GM23338 (cell line): ENCODE results near the gene CECR2. TPM values are rescaled to one million over a fixed set of nuclear protein-coding genes. Genes with fewer than 3 reads are reported as not detected.

ENCODE experiments used
- ATAC-seq: fragments of 200-7000 bp; cut with Tn5 transposase; 3 replicates; pipeline ENCODE4 v1.9.1; 2020
- DNase-seq: peaks from one replicate; pipeline ENCODE4 v3.0.0-alpha.2; 2015; ENCODE audit warnings: low spot score
- H2AFZ ChIP-seq: fragments of 200-600 bp; sonication (generic); 2 replicates; pipeline ENCODE4 v1.8.0; 2016; ENCODE audit warnings: antibody characterized with exemption, mild to moderate bottlenecking, moderate library complexity
- H3F3A ChIP-seq: fragments of 200-600 bp; sonication (generic); replicated peaks from 2 replicates; pipeline ENCODE4 v1.8.0; 2017; ENCODE audit warnings: antibody characterized with exemption, mixed run types, low read depth
- H3K27ac ChIP-seq: fragments of 200-600 bp; sonication (generic); 2 replicates; pipeline ENCODE4 v1.6.1; 2016; ENCODE audit warnings: low read depth
- H3K27me3 ChIP-seq: fragments of 200-600 bp; sonication (generic); 2 replicates; pipeline ENCODE4 v1.8.0; 2016; ENCODE audit warnings: mild to moderate bottlenecking, mixed run types, moderate library complexity; ENCODE audit not compliant: insufficient read depth
- H3K36me3 ChIP-seq: fragments of 200-600 bp; sonication (generic); 2 replicates; pipeline ENCODE4 v1.8.0; 2016; ENCODE audit warnings: mild to moderate bottlenecking; ENCODE audit not compliant: insufficient read depth
- H3K4me1 ChIP-seq: fragments of 200-600 bp; sonication (generic); 2 replicates; pipeline ENCODE4 v1.8.0; 2016; ENCODE audit warnings: mild to moderate bottlenecking, moderate library complexity; ENCODE audit not compliant: insufficient read depth
- H3K4me2 ChIP-seq: fragments of 200-600 bp; sonication (generic); 2 replicates; pipeline ENCODE4 v1.7.1; 2017; ENCODE audit warnings: mixed run types
- H3K4me3 ChIP-seq: fragments of 200-600 bp; sonication (generic); 2 replicates; pipeline ENCODE4 v1.6.1; 2016; ENCODE audit warnings: mixed run types
- H3K79me2 ChIP-seq: fragments of 200-600 bp; sonication (generic); replicated peaks from 2 replicates; pipeline ENCODE4 v1.8.0; 2017; ENCODE audit warnings: mild to moderate bottlenecking; ENCODE audit not compliant: insufficient read depth
- H3K9me2 ChIP-seq: fragments of 200-600 bp; sonication (generic); 2 replicates; pipeline ENCODE4 v1.8.0; 2017; ENCODE audit not compliant: insufficient read depth
- H4K20me1 ChIP-seq: fragments of 200-600 bp; sonication (generic); replicated peaks from 2 replicates; pipeline ENCODE4 v1.8.0; 2017; ENCODE audit warnings: mild to moderate bottlenecking; ENCODE audit not compliant: insufficient read depth
- H3K27ac Mint-ChIP-seq: 2 replicates; pipeline ENCODE4 v1.8.0; 2020; ENCODE audit warnings: inconsistent platforms, mild to moderate bottlenecking, moderate library complexity, mixed read lengths
- H3K27me3 Mint-ChIP-seq: 3 replicates; pipeline ENCODE4 v1.8.0; 2022; ENCODE audit warnings: low read depth, mild to moderate bottlenecking, moderate library complexity, mixed read lengths, inconsistent platforms; ENCODE audit not compliant: insufficient read depth, poor library complexity
- H3K36me3 Mint-ChIP-seq: 3 replicates; pipeline ENCODE4 v1.8.0; 2021; ENCODE audit warnings: low read depth, mild to moderate bottlenecking, inconsistent platforms, moderate library complexity, mixed read lengths
- H3K4me1 Mint-ChIP-seq: 3 replicates; pipeline ENCODE4 v1.8.0; 2020; ENCODE audit warnings: mild to moderate bottlenecking, inconsistent platforms, mixed read lengths
- H3K4me3 Mint-ChIP-seq: 3 replicates; pipeline ENCODE4 v1.8.0; 2021; ENCODE audit warnings: moderate library complexity, mild to moderate bottlenecking, inconsistent platforms, mixed read lengths
- H3K9me3 Mint-ChIP-seq: 3 replicates; pipeline ENCODE4 v1.8.0; 2020; ENCODE audit warnings: moderate library complexity, mild to moderate bottlenecking, inconsistent platforms, mixed read lengths
- EZH2phosphoT487 ChIP-seq: fragments of 200-600 bp; sonication (generic); IDR thresholded peaks from one replicate; pipeline ENCODE4 v1.8.1; 2018; ENCODE audit warnings: antibody characterized with exemption; ENCODE audit not compliant: unreplicated experiment
- JUNB ChIP-seq: IDR thresholded peaks from one replicate; pipeline ENCODE4 v1.6.1; 2016; ENCODE audit warnings: antibody characterized with exemption; ENCODE audit not compliant: unreplicated experiment
- NANOG ChIP-seq: IDR thresholded peaks from 2 replicates; pipeline ENCODE4 v1.6.1; 2016; ENCODE audit warnings: antibody characterized with exemption, borderline replicate concordance
- ZNF331 ChIP-seq: fragments of 250-450 bp; sonication (Bioruptor Pico); IDR thresholded peaks from 2 replicates; pipeline ENCODE4 v1.5.0; 2020; ENCODE audit warnings: low read depth, mild to moderate bottlenecking, moderate library complexity
- ZNF462 ChIP-seq: fragments of 250-450 bp; sonication (Bioruptor Pico); IDR thresholded peaks from 2 replicates; pipeline ENCODE4 v1.5.0; 2020; ENCODE audit warnings: mild to moderate bottlenecking, moderate library complexity
- polyA plus RNA-seq: library from polyadenylated mRNA; unstranded; fragments of >200 nt; fragmentation: Nextera tagmentation; extraction: Ambion mirVana; gene quantifications from 2 replicates; pipeline ENCODE4 v1.2.1, GENCODE V29; 2016
- total RNA-seq: library from RNA; depleted of rRNA; stranded (reverse); fragments of >200 nt; shearing (Covaris generic); gene quantifications from 2 replicates; pipeline ENCODE4 v1.2.3, GENCODE V29; 2014
- TF ChIP-seq, protein P1 (sequence below): IDR thresholded peaks from one replicate; pipeline ENCODE4 v1.6.1; 2018; ENCODE audit warnings: antibody characterized with exemption; ENCODE audit not compliant: unreplicated experiment

The CECR2 gene
- total and polyA plus RNA-seq, 2 experiments from 2014 or later = 18.4 to 110 TPM

GRCh38 chr22:17334983-17335382 lies 34.3 kb upstream of the CECR2 start:
- H3K27me3 Mint-ChIP-seq = peaks cover 3% of the 10 kb centered on the region
- peaks cover 5% of the 10 kb centered on the region; the same call in 1 of the 2 replicates for H3K4me1 ChIP-seq
- no peaks in the 10 kb centered on the region for H3K27me3 ChIP-seq
- H3K9me2 ChIP-seq = no peaks in the 10 kb centered on the region
- H3K27ac Mint-ChIP-seq = no peak overlapping the region
- H3K79me2 ChIP-seq = no peaks in the 10 kb centered on the region
- H3K36me3 ChIP-seq = no peaks in the 10 kb centered on the region
- peaks cover 12% of the 10 kb centered on the region for H3F3A ChIP-seq
- no peak overlapping the region for H3K4me3 ChIP-seq
- no peak for DNase-seq
- H2AFZ ChIP-seq = no peak overlapping the region; the same call in 1 of the 2 replicates
- ATAC-seq = no peak
- peaks cover 4% of the 10 kb centered on the region for H3K4me1 Mint-ChIP-seq
- no peak overlapping the region for H3K4me2 ChIP-seq
- H3K4me3 Mint-ChIP-seq = no peak overlapping the region
- no peaks in the 10 kb centered on the region for H3K9me3 Mint-ChIP-seq
- H3K27ac ChIP-seq = no peak overlapping the region
- no peak for TF ChIP-seq ZNF331
- no peak for TF ChIP-seq NANOG
- TF ChIP-seq EZH2phosphoT487 = no peak
- TF ChIP-seq, protein P1, sequence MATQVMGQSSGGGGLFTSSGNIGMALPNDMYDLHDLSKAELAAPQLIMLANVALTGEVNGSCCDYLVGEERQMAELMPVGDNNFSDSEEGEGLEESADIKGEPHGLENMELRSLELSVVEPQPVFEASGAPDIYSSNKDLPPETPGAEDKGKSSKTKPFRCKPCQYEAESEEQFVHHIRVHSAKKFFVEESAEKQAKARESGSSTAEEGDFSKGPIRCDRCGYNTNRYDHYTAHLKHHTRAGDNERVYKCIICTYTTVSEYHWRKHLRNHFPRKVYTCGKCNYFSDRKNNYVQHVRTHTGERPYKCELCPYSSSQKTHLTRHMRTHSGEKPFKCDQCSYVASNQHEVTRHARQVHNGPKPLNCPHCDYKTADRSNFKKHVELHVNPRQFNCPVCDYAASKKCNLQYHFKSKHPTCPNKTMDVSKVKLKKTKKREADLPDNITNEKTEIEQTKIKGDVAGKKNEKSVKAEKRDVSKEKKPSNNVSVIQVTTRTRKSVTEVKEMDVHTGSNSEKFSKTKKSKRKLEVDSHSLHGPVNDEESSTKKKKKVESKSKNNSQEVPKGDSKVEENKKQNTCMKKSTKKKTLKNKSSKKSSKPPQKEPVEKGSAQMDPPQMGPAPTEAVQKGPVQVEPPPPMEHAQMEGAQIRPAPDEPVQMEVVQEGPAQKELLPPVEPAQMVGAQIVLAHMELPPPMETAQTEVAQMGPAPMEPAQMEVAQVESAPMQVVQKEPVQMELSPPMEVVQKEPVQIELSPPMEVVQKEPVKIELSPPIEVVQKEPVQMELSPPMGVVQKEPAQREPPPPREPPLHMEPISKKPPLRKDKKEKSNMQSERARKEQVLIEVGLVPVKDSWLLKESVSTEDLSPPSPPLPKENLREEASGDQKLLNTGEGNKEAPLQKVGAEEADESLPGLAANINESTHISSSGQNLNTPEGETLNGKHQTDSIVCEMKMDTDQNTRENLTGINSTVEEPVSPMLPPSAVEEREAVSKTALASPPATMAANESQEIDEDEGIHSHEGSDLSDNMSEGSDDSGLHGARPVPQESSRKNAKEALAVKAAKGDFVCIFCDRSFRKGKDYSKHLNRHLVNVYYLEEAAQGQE = no peak
- no peak for TF ChIP-seq ZNF462 (CRISPR knock-in tag)
- no peak for TF ChIP-seq JUNB
- H4K20me1 ChIP-seq = no peaks in the 10 kb centered on the region
- H3K36me3 Mint-ChIP-seq = no peaks in the 10 kb centered on the region
